GM19467 (cell line): Measurements from ENCODE around the gene SCAMP5.

ENCODE experiments used
- ATAC-seq: cut with Tn5 transposase; IDR thresholded peaks from one replicate; pipeline ENCODE4 v1.9.1; 2021; ENCODE audit warnings: mild to moderate bottlenecking, moderate library complexity; ENCODE audit not compliant: unreplicated experiment

The SCAMP5 gene

DNA sequence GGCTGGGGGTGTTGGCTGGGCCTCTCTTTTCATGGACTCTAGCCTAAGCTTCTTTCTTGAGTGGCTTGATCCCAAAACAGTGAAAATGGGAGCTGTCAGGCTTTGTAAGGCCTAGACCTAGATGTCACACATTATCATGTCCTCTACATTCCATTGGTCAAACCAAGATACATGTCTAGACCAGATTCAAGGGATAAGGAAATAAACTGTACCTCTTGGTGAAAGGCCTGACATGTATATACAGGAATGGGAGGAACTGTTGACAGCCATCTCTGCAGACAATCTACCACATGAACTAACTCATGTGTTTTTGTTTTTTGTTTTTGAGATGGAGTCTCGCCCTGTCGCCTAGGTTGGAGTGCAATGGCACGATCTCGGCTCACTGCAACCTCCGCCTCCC, 27.7 kb upstream of the SCAMP5 start:
- ATAC-seq = no peak

DNA sequence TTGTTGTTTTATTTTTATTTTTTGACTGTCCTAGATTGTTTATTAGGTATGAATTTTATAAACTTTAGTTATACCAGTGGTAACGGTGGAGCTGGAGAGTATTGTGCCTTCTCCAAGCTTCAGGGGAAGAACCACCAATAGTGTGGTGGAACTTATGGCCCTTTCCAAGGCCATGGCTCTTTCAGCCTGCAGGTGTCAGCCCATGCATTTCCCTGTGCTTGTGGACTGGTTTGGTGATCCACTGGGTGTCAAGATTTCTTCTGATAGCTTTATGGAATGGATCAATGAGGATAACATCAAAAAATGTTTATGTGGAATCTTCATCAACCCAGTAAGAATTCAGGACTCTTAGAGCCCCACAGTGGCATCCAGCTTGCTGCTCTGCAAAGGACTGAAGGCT, 19.2 kb upstream of the SCAMP5 start:
- ATAC-seq = no peak

DNA sequence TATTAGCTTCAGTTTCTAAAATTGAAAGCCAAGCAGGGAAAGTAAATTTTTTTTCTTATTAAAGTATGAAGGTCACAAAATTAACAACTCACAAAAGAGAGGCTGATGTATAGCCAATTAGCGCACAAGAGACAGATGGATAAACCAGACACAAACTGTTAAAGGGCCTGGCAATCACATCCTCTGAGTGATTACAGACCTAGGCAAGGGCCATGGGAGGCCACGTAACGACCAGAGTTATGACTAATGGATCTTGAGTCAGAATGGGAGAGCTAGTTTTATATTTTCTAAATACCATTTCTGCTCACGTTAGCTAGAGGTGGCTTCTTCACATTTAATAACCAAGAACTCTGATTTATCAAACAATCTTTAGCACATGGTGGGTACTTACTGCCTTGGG, 17.8 kb upstream of the SCAMP5 start:
- no peak for ATAC-seq

DNA sequence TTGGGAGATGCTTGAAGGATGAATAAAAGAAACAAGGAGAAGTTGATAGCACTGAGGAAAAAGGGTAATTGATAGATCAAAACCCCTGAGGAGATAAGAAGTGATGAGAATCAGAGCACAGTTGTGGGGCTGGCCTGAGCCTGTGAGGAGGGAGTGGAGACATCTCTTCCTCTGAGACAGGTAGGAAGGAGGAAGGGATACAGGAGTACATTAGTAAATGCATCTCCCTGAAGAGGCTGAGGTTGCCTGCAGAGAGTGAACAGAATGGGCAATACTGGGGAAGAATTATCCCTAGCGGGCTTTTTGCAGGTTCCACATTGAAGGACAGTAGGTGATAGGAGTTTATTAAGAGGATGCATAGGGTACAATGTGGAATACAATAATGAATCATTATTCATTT, 17.3 kb upstream of the SCAMP5 start:
- ATAC-seq = no peak

DNA sequence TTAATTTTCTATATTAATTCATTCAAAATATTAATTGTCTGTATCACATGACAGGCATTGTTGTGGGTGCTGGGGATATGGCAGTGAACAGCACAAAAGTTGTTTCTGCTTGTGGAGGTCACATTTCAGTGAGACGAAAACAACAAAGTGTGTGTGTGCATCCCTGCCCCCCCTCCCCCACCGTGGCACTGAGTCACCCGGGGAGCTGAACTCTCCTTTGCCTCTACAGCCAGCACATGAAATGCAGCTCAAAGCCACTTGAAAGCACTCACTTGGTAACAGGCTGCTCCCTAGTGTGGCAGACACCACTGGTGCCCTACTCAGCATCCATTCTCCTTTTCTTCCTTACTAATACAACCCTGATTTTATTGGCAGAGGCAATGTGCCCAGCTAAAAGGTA, 16.9 kb upstream of the SCAMP5 start:
- ATAC-seq = no peak

DNA sequence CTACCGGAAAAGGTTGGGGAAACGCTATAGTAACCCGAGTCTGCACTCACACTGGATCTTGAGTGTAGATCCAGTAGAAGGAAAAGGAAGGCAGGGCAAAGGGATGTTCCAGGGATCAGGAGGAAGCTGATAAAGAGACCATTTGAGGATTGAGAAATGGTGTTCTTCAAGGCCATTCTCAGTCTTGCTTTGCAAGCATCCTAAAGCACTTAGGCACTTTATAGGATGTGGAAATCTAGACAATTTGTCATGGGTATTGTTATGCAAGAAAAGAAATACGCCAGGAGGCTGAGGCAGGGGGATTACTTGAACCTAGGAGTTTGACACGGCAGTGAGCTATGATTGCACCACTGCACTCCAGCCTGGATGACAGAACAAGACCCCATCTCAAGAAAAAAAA, 13.2 kb upstream of the SCAMP5 start:
- ATAC-seq = no peak

DNA sequence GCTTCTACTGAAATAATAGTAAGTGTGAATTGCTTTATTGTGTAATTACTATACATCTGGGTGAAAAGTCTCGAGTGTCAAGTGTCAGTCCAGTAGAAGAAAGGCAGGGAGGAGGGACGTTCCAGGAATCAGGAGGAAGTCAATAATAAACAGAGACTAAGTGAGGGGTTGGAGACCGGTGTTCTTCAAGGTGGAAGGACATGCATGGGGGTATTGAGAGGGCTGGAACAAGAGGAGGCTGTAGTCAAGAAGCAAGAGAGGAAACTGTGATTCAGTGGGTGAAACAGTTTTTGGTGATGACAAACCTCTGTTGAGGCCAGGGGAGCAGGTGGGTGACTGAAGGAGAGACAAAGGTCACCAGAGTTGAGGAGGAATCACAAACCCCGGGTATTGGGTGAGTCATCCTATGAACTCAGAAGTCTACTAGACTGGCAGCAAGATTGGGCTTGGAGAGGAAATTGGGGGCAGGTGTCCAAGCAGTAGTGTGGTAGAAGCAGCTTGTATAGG, 11.6 kb upstream of the SCAMP5 start:
- peak; percentile 54 for ATAC-seq

DNA sequence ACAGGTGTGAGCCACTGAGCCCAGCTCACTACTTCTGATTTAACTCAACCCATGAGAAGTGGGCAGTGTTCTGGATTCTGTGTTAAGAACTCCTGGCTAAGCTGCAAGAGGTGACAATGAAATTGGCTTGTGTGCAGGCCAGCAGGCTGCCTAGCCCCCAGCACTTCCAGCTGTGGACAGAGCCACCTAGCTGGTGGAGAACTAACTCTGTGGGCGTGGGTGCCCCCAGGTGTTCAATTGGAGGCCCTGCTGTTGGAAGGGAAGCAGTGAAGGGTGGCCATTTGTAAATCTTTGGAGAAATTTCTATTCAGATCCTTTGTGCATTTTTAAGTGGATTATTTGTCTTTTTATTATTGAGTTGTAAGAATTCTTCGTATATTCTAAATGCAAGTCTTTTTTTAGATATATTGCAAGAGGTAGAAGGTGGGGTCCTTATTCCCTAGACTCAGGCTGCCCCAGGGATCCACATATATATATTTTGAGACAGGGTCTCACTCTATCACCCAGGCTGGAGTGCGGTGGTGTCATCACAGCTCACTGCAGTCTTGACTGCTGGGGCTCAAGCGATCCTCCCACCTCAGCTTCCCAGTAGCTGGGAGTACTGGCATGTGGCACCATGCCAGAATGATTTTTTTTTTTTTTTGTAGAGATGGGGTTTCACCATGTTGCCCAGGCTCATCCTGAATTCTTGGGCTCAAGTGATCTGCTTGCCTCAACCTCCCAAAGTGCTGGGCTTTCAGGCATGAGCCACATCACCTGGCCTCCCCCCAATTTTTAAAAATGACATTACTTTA, 7.2 kb upstream of the SCAMP5 start:
- ATAC-seq = no peak

DNA sequence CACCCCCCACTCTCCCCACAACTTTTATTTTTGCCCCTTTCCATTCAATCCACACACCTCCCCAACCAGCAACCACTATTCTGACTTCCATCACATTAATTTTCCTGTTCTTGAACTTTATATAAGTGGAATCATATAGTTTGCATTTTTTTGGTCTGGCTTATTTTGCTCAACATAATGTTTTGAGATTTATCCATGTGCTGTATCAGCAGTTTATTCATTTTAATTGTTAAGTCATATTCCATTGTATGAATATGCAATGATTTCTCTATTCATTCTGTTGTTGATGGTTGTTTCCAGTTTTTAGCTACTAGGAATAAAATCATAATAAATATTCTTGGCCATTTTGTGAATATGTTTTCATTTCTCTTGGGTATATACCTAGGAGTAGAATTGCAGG, 5.8 kb upstream of the SCAMP5 start:
- no peak for ATAC-seq

DNA sequence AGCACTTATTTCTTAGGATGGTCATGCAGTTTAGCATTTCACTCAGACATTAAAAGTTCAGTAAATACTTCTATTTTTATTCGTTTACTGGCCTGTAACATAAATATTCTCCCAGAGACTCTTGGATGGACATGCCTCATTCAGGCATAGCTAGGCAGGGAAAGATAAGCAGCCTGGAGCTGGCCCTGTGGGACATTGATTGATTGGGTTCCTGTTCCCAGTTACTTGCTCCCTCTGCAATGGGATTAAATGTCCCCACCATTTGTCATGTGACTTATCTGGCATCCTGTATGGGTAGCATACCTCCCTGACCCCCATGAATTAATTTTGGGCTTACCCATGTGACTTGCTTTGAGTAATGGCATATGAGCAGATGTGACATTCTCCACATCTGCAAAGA, 2.7 kb upstream of the SCAMP5 start:
- ATAC-seq = no peak

DNA sequence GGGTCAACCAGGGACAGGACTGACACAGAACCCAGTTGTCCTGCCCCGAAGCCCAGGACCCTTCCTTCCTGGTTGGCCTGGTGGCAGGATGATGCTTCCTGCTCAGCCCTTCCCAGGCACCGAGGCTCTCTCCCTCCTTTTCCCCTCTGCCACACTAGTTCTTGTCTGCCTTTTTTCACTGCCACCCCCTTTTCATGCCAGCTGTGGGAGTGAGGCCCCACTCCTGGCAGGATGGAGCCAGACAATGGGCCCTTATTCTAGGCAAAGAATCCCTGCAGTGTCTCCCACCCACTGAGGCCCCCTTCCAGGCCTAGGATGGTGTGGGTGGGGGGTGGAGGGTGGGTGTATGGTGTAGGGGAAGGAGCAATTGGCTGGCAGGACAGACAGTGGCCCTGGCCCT, 1.1 kb upstream of the SCAMP5 start:
- no peak for ATAC-seq

DNA sequence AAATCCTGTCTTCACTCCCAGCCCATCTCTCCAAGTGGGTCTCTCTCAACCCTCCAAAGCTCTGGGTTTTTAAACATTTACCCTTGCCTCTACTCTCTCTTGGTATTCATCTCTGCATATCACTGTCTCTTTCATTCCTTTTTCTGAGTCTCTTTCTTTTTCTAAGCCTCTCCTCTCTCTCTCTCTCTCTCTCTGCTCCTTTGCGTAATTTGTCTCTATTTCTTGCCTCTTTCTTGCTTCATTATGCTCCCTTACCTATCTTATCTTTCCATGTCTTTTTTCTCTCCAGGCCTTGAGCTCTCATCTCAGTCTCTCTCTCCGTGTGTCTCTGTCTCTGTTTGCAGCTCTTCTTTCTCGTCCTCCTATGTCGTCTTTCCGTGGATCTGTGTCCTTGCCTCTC, 678 bp upstream of the SCAMP5 start:
- no peak for ATAC-seq

DNA sequence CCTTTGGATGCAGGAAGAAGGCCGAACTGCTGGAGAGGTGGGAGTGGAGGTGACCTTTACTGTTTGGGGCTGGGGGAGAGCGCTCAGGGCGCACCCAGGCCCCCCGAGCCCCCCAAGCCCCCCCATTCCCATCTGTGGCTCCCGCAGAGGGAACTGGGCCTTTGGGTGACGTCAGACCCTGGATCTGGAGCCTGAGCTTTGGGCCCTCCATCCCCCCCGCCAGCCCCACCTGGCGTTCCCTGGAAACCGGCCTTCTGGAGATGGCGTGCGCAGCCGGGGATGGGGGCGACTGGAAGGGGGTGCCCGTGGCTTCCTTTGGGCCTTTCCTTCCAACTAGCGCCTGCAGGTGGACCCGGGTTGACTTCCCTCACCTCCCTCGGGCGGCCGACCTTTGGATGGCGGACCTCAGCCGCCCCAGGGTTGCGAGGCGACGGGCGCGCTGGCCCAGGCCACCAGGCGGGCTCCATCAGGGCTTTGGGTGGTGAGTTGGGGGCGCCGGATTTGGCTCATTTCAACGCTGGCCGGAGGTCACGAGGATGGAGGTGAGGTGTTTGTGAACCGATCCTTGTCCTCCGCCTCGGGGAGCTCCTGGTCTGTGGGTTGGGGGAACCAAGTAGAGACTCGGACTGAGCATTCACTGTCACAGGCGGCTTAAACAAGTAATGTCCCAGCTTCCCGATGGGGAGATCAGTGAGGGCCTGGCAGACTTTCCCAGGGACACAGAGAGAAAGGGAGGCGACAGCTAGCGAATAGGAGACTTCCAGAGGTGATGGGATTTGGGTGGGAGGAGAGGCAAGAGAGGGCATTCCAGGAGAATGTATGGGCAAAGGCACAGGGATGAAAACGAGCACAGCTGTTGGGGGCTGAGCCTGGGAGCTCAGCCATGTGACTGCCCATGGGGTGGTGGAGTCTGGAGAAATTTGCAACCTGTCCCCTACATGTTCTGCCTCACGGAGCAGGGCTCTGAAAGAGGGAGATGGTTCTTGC, 709 bp downstream of the SCAMP5 start:
- ATAC-seq = no peak

DNA sequence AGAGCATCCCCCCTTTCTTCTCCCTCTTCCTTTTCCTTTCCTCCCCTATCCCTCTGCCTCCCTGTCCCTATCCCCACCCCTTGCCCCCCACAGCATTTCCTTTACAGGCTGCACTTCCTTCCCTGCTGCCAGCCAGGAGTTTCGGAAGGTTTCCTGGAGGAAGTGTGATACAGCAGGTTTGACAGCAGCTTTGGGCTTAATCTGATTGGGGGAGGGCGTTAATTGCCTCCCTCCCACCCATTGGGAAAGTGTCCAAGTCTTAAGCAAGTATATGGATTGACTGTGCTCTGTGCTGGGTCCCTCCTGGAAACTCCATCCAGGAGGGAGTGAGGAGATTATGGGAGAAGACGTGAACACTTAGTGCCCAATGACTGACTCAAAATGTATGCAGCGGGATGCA, 1.8 kb downstream of the SCAMP5 start:
- no peak for ATAC-seq

DNA sequence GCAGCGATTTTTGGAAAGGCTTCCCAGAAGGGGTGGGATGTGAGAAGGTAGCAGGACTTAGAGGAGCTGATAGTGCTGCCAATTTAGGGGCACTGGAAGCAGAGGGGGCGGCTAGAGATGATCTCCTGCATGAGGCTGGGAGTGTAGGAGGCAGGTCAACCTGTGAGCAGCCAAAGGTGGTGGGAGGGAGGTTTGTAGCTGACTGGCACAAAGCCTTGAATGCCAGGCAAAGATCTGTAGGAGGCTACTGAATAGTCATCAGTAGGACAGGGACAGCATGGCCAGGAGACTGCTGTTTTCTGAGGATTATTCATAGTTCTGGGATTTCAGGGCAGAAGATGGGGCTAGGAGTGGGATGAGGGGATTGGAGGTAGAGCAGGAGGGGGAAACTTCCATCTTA, 2.2 kb downstream of the SCAMP5 start:
- ATAC-seq = no peak

DNA sequence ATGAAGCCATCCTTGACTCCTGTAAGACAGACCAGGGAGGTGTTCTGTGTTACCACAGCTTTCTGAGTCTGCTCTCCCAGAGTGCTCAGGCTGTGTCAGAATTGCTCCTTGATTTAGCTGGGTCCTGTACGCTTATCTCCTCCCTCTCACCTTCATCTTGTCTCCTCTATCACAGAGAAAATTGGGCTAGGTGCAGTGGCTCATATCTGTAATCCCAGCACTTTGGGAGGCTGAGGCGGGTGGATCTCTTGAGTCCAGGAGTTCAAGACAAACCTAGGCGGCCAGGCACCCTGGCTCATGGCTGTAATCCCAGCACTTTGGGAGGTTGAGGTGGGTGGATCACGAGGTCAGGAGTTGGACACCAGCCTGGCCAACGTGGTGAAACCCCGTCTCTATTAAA, 5.9 kb downstream of the SCAMP5 start:
- ATAC-seq = no peak

DNA sequence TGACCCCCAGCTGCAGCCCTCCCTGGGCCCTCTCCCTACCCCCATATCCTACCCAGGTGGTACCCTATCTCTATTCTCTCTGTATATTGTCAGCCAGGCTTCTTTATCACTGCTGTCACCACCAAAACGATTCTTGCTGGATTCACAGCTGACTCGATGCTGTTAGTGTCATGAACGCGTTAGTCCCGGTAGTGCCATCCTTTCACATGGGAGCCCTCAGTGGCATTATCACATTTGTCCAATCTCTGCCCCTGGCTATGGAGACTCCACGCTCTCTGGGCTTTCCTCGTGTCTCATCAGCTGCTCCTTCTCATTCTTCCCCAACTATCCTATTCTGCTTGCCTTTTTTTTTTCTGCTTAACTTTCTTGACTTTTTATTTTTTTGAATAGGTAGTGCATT, 7.0 kb downstream of the SCAMP5 start:
- no peak for ATAC-seq

DNA sequence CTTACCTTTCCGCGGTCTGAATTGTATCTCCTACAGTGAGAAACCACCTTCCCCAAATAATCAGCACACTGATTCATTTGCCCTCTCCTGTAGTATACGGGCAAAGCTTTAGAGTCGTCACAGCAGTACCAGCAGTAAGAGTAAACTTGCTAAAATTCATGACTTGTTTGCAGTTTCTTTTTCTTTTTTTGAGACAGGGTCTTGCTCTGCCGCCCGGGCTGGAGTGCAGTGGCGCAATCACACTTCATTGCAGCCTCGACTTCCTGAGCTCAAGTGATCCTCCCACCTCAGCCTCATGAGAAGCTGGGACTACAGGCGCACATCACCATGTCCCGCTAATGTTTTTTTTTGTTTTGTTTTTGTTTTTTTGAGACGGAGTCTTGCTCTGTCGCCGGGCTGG, 11.9 kb downstream of the SCAMP5 start:
- no peak for ATAC-seq

DNA sequence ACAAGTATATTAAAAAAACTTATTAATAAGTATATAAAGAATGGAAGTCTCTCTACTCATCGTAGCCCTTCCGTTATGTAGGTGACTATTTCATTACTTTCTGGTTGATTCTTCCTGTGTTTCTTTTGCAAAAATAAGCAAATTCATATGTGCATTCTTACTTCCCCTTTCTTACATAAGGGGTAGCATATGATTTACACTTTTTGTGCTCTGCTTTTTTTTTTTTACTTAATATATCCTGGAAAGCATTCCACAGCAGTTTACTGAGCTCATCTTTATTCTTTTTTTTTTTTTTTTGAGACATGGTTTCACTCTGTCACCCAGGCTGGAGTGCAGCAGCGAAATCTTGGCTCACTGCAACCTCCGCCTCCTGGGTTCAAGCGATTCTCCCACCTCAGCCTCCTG, 12.9 kb downstream of the SCAMP5 start:
- no peak for ATAC-seq

DNA sequence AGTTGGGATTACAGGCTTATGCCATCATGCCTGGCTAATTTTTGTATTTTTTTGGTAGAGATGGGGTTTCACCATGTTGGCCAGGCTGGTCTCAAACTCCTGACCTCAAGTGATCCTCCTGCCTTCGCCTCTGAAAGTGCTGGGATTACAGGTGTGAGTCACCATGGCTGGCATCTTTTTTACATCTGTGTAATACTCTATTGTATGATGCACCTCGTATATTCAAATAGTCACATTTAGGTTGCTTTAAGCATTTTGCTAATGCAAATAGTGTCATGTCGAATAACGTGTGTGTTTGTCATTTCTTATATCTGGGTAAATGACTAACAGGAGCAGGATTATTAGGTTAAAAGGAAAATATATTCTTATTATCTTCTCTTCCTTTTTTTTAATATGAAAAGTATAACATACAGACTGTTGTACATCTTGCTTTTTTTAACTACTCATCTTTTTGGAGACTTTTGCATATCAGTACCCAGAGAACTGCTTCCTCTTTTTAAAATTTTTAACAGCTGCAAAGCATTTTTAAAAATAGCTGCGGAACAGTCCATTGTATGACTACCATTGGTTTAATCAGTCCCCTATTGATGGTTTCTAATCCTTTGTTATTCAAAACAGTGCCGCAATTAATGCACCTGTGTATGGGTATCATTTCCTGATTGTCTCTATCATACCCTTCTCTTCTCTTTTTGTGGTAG, 13.4 kb downstream of the SCAMP5 start:
- ATAC-seq = no peak

DNA sequence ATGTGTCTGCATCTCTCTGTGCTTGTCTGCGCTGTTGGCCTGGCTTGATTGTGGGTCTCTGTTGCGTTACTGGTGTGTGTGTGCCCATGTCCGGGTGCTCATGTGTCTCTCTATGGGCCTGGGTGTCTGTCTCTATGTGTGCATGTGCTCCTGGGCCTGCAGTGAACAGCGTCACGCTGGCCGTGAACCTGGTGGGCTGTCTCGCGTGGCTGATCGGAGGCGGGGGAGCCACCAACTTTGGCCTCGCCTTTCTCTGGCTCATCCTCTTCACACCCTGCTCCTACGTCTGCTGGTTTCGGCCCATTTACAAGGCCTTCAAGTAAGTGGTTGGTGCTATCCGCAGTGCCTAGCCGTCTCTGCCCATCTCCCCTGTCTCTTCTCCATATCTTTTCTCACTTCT, 21.1 kb downstream of the SCAMP5 start:
- ATAC-seq = no peak
